Pulmonary artery endothelial cell (primary cell): Measurements from ENCODE around the gene GCNT2. TPM values are rescaled to one million over a fixed set of nuclear protein-coding genes. Genes with fewer than 3 reads are reported as not detected.
"Not testable (repeated sequence)": the region's sequence is repeated elsewhere in the genome, so short reads cannot be mapped to it uniquely, and the experiment has no call there.

Source experiments
- DNase-seq: peaks from one replicate; pipeline ENCODE4 v3.0.0-alpha.2; 2011; ENCODE audit warnings: low read depth, low spot score
- total RNA-seq: library from RNA; depleted of rRNA; stranded (reverse); fragments of >200 nt; gene quantifications from 2 replicates; pipeline ENCODE4 v1.2.3, GENCODE V29; 2014

Gene GCNT2
- total RNA-seq: 3.1 and 14.6 TPM in 2 replicates

DNA sequence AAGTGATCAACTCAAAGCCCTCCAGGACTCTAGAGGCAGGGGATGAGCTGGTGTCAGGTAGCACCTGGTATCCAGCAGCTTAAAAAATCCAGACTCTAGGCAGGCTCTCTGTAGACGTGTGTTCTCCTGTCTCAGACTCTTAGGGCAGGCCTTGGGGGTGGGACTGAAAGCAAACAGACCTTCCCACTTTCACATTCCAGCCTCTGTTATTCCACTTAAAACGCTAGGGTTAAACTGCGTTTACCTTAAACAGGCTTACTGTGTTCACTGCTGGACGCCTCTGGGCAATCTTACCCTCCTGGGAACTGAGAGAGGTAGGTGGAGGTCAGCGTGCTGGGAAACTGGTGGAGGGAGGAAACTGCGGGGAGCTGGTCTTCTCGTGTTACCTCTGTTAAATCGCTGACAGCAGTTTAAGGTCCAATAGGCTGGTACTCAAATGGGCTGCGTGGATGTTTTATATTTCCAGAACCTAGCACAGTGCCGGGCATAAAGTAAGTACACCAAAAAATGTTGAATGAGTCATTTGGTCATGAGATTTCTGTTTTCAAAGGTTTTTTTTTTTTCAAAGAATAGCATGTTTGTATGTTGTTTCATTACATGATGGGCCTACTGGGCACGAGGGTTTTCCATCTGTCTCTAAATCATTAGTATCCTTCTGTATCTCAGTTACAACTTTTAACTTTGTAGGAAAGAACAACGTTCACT is at the start of gene GCNT2:
GCNT2 (plus strand) TSS at position 248 of the 705 bp plus-strand sequence. CDS start 7,561 bp downstream, outside the sequence.
- DNase-seq: no peak

DNA sequence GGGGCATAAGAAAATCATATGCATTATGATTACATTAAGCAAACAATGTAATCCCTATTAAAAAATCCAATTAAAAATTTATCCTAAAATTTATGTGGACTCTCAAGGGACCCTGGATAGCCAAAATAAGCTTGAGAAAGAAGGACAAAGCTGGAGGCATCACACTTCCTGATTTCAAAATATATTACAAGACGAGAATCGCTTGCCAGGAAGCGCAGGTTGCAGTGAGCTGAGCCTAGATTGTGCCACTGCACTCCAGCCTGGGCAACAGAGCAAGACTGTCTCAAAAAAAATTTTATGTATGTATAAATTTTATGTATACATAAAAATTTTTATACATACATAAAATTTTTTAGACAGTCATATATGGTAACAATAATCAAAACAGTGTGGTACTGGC is 48.5 kb upstream of the GCNT2 start:
- DNase-seq: no peak

DNA sequence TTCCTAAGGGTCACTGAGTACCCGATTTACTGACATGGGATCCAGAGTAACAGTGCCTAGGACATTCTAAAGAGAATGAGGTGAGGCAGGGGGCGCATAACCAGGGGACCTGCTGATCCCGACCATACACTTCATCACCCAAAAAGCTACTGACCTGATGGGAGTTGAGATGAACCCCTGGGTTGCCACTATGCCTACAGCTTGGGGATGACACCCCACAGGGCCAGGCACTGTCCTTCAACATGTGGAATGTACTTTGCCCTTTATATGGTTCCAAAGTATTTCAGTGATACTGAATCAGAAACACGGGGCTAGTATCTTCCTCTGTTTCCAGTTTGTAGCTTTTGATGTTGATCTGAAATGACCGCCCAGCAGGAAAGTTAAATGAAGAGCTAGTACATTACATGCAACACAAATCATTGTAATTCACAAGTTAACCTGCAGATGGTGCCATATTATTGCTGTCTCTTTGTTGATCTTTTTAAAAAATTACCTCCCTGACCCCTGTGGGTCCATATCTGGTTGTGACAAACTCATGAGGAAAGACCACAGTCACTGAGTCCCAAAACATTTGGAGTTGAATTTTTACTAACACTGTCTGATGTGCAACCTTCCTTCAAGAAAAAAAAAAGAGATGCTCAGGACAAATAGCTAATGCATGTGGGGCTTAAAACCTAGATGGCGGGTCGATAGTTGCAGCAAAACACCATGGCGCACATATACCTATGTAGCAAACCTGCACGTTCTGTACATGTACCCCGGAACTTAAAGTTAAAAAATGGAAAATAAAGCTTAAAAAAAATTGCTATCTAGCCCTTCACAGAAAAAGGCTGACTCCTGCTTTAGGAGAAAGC is 42.7 kb upstream of the GCNT2 start:
- DNase-seq: no peak

DNA sequence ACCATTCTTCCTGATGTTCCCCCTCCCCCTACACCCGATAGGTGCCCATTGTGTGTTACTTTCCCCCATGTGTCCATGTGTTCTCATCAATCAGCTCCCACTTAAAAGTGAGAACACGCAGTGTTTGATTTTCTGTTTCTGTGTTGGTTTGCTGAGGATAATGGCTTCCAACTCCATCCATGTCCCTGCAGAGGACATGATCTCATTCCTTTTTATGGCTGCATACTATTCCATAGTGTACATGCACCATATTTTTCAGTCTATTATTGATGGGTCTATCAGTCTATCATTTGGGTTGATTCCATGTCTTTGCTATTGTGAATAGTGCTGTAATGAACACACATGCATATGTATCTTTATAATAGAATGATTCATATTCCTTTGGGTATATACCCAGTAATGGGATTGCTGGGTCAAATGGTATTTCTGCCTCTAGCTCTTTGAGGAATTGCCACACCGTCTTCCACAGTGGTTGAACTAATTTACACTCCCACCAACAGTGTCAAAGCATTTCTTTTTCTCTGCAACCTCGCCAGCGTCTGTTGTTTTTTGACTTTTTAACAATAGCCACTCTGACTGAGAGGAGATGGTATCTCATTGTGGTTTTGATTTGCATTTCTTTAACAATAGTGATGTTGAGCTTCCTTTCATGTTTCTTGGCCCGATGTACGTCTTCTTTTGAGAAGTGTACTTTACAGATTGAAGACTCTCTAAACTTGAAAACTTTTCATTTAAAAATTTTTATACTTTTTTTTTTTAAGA is 41.0 kb upstream of the GCNT2 start:
- no peak for DNase-seq

GRCh38 chr6:10481101-10481500 is 40.0 kb upstream of the GCNT2 start:
- no peak for DNase-seq

GRCh38 chr6:10482636-10483257 is 38.4 kb upstream of the GCNT2 start:
- DNase-seq: no peak

DNA sequence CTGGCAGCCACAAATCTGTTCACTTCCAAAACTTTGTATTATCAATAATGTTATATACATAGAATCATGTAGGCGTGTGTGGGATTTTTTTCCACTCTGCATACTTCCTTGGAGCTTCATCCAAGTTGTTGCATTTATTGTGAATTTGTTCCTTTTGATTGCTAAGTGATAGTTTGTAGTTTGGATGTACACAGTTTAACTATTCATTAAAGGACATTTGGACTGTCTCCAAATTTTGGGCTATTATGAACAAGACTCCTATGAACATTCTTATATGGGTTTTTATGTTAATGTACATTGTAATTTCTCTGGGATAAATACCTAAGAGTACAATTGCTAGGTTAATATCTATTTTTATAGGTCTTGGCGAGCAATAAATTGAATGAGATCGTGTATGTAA is 36.2 kb upstream of the GCNT2 start:
- DNase-seq: no peak

GRCh38 chr6:10485406-10485805 is 35.7 kb upstream of the GCNT2 start:
- no peak for DNase-seq

- DNase-seq: no peak
Measured at GRCh38 chr6:10486215-10486614, 34.9 kb upstream of the GCNT2 start.

GRCh38 chr6:10486944-10487588 is 34.1 kb upstream of the GCNT2 start:
- not testable (repeated sequence) for DNase-seq

DNA sequence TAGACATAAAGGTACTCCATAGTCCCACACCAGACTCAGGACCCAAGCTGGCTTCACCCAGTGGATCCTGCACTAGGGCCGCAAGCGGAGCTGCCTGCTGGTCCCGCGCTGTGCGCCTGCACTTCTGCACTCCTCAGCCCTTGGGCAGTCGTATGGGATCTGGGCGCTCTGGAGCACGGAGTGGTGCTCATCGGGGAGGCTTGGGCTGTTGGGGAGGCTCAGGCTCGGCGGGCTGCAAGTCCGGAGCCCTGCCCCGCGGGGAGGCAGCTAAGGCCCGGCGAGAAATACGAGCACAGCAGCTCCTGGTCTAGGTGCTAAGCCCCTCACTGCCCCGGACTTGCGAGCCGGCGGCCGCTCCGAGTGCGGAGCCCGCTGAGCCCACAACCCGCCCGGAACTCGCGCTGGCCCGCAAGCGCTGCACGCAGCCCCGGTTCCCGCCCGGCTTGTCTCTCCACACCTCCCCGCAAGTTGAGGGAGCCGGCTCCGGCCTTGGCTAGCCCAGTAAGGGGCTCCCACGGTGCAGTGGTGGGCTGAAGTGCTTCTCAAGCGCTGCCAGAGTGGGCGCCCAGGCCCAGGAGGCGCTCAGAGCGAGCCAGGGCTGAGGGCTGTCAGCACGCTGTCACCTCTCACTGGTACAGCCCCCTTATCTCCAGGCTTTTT is 33.4 kb upstream of the GCNT2 start:
- DNase-seq: no peak

DNA sequence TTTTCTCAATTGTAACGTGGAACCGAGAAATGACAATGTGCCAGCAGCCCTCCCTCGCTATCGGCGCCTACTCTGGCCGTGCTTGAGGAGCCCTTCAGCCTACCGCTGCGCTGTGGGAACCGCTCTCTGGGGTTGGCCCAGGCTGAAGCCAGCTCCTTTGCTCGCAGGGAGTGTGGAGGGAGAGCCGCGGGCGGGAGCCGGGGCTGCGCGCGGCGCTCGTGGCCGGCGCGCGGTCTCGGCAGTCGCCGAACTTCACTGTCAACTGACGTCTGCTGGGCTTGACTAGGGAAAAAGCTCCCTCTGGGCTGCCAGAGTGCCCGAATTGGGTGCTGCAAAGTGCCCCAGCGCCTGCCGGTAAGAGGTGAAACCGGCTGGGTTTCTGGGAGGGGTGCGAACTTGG is 29.7 kb upstream of the GCNT2 start:
- no peak for DNase-seq

DNA sequence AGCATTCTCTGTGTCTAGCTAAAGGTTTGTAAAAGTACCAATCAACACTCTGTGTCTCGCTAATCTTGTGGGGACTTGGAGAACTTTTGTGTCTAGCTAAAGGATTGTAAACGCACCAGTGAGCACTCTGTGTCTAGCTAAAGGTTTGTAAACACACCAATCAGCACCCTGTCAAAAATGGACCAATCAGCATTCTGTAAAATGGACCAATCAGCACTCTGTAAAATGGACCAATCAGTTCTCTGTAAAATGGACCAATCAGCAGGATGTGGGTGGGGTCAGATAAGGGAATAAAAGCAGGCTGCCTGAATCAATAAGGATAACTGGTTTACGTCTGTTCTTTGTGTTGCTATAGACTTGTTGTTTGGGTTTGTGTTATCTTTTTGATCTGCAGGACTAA is 29.2 kb upstream of the GCNT2 start:
- not testable (repeated sequence) for DNase-seq

GRCh38 chr6:10495029-10495428 is 26.1 kb upstream of the GCNT2 start:
- no peak for DNase-seq

- no peak for DNase-seq
Measured at GRCh38 chr6:10505529-10505928, 15.6 kb upstream of the GCNT2 start.

DNA sequence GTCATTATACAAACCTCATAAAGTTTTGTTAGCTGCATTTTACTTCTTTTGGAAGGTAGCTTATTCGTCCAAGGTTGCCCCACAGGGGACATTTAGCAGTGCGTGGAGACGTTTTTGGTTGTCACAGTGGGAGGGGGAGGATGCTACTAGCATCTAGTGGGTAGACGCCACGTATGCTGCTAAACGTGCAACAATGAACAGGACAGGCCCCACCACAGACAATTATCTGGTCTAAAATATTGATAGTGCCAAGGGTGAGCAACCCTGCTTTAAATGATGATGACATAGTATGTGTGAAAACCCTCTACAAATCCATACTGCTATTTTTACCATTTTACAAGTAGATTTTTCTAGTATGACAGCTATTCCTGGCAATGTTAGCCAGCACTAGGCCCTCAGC is 13.9 kb upstream of the GCNT2 start:
- DNase-seq: no peak

- no peak for DNase-seq
Measured at GRCh38 chr6:10507715-10508114, 13.4 kb upstream of the GCNT2 start.

- DNase-seq: peak; percentile 40
Measured at GRCh38 chr6:10510592-10511367, 10.4 kb upstream of the GCNT2 start.

DNA sequence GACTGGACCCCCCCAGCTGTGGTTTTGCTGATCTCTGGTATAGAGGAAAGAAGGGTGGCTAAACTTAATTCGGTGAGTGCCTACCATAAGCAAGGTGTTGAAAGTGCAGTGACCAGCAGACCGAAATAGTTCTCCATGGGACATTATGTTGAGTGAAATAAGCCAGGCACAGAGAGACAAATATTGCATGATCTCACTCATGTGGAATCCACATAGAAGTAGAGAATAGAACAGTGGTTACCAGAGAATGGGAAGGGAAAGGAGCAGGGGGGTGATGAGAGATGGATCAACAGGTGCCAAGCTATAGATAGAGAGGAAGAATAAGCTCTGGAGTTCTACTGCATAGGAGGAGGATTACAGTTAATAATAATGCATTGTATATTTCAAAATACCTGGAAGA is 9.7 kb upstream of the GCNT2 start:
- DNase-seq: no peak

- no peak for DNase-seq
Measured at GRCh38 chr6:10513544-10513943, 7.6 kb upstream of the GCNT2 start.
